WI38 (cell line): ENCODE data around the gene CNDP1.

Experiments used
- H3K4me3 ChIP-seq: 2 replicates; pipeline ENCODE4 v1.5.1; 2011; ENCODE audit warnings: low read depth, mild to moderate bottlenecking, control low read depth, low read length
- CTCF ChIP-seq: IDR thresholded peaks from 2 replicates; pipeline ENCODE4 v1.5.1; 2012; ENCODE audit warnings: low read depth, mild to moderate bottlenecking, control low read depth, low read length

The CNDP1 gene

GRCh38 chr18:74531043-74531442 lies 3.3 kb upstream of the CNDP1 start:
- H3K4me3 ChIP-seq = no peak overlapping the region
- no peak for TF ChIP-seq CTCF

GRCh38 chr18:74532511-74533025 lies 1.7 kb upstream of the CNDP1 start:
- no peak for TF ChIP-seq CTCF
- no peak overlapping the region for H3K4me3 ChIP-seq

GRCh38 chr18:74533666-74534065 lies 634 bp upstream of the CNDP1 start:
- H3K4me3 ChIP-seq = no peak overlapping the region
- TF ChIP-seq CTCF = no peak

- no peak for TF ChIP-seq CTCF
- no peak overlapping the region for H3K4me3 ChIP-seq
Measured at GRCh38 chr18:74534981-74535649, 815 bp downstream of the CNDP1 start.

- TF ChIP-seq CTCF = no peak
- H3K4me3 ChIP-seq = no peak overlapping the region
Measured at GRCh38 chr18:74539289-74539688, 5.0 kb downstream of the CNDP1 start.

- H3K4me3 ChIP-seq = no peak overlapping the region
- TF ChIP-seq CTCF = no peak
Measured at GRCh38 chr18:74540652-74541421, 6.5 kb downstream of the CNDP1 start.

- H3K4me3 ChIP-seq = no peak overlapping the region
- TF ChIP-seq CTCF = no peak
Measured at GRCh38 chr18:74541703-74542555, 7.6 kb downstream of the CNDP1 start.
